ENCODE results near the gene HEY2. TPM values are rescaled to one million over a fixed set of nuclear protein-coding genes. Genes with fewer than 3 reads are reported as not detected.

The HEY2 gene
- total and polyA plus RNA-seq, 10 of the 15 experiments (the other 5 are each of a cell fraction or from before 2014, with no cell fraction given), result 0.01 to 0.32 (median 0.08) TPM; not detected in 4

- no peak for TF ChIP-seq CEBPZ (IDR thresholded peaks at IDR 0.05; ENCODE audit: low read depth, low read length)
- TF ChIP-seq, protein P1, sequence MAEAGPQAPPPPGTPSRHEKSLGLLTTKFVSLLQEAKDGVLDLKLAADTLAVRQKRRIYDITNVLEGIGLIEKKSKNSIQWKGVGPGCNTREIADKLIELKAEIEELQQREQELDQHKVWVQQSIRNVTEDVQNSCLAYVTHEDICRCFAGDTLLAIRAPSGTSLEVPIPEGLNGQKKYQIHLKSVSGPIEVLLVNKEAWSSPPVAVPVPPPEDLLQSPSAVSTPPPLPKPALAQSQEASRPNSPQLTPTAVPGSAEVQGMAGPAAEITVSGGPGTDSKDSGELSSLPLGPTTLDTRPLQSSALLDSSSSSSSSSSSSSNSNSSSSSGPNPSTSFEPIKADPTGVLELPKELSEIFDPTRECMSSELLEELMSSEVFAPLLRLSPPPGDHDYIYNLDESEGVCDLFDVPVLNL (IDR thresholded peaks at IDR 0.05; ENCODE audit: low read depth, low read length), result no peak
- TF ChIP-seq MYC (IDR thresholded peaks at IDR 0.05; ENCODE audit: insufficient read depth, insufficient read length, insufficient replicate concordance, low read length, severe bottlenecking), result no peak
- TF ChIP-seq PAX5 (IDR thresholded peaks at IDR 0.05; ENCODE audit: borderline replicate concordance, low read depth, low read length), result no peak
These were observed 11.2 kb upstream of the HEY2 start (continued) for GRCh38 chr6:125738276-125738675.

DNA sequence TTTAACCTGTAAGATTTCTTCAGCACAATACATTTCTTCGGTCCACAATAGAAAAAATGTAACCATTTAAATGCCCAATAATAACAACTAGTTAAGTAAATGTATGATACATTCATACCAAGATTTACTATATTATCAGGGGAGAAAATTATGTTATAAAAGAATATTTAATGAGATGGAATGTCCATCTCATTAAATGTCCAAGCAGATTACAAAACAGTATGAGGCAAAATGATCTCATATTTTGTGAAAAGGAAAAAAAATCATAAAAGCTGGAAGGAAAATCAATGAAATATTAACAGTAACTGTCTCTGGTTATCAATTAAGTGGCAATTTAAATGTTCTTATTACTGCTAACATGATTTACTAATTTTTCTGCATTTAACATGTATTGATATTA, 10.1 kb upstream of the HEY2 start:
- Histone ChIP-seq H4K20me1 (ENCODE audit: control insufficient read depth, insufficient read depth) (no peaks in the 10 kb centered on the region), H3K27ac (ENCODE audit: control insufficient read depth, insufficient read depth) (no peak overlapping the region), H3K36me3 (ENCODE audit: control insufficient read depth in 2 of 2, insufficient read depth in 2 of 2, low read length in 1 of 2) (no peaks in the 10 kb centered on the region), H3K4me3 (no peak overlapping the region), H3K9me3 (replicated peaks; ENCODE audit: control insufficient read depth, insufficient read depth, low read length) (no peaks in the 10 kb centered on the region), H3K27me3 (replicated peaks in 1 of 2; ENCODE audit: control insufficient read depth in 2 of 2, insufficient read depth in 2 of 2, low read length in 1 of 2) (peaks cover 0 to 2% of the 10 kb centered on the region in 2 experiments; a peak in 2 of 4 replicates), H3K79me2 (ENCODE audit: control insufficient read depth, insufficient read depth, low read length) (no peaks in the 10 kb centered on the region), H3K4me1 (ENCODE audit: control insufficient read depth, insufficient read depth, low read length) (no peaks in the 10 kb centered on the region), H3K4me2 (ENCODE audit: control insufficient read depth, insufficient read depth) (no peak overlapping the region), H2AFZ (ENCODE audit: control insufficient read depth, low read depth, low read length) (no peak overlapping the region), H3K9ac (ENCODE audit: control insufficient read depth, insufficient read depth, low read length) (no peak overlapping the region)
- ChIA-PET RAD21 (ENCODE audit: unreplicated experiment) (interaction anchor here (1.0 kb wide), 1 partner anchor 10 kb away, joined by 3 read pairs; the partner anchor contains the start of gene HEY2), SMC1A (ENCODE audit: uncharacterized antibody, unreplicated experiment) (interaction anchor here (1.0 kb wide), 1 partner anchor 42 kb away, joined by 3 read pairs; no protein-coding TSS in a partner anchor), POLR2A (no interaction called here), CTCF (interaction anchor here (0.8 to 1.2 kb wide), 2 partner anchors 9 to 105 kb away, joined by 3 to 5 read pairs; no protein-coding TSS in a partner anchor)
- no peak for FAIRE-seq
- no peak for DNase-seq (ENCODE audit: low read depth, low spot score)
- ATAC-seq, result no peak
- intact Hi-C loops (cut with micrococcal nuclease; ENCODE audit: unreplicated experiment) (no loop called here), in situ Hi-C loops (cut with MboI) (no loop called here)
- no TSS peak for BruUV-seq (replicated peaks)
- TF ChIP-seq, protein P2, sequence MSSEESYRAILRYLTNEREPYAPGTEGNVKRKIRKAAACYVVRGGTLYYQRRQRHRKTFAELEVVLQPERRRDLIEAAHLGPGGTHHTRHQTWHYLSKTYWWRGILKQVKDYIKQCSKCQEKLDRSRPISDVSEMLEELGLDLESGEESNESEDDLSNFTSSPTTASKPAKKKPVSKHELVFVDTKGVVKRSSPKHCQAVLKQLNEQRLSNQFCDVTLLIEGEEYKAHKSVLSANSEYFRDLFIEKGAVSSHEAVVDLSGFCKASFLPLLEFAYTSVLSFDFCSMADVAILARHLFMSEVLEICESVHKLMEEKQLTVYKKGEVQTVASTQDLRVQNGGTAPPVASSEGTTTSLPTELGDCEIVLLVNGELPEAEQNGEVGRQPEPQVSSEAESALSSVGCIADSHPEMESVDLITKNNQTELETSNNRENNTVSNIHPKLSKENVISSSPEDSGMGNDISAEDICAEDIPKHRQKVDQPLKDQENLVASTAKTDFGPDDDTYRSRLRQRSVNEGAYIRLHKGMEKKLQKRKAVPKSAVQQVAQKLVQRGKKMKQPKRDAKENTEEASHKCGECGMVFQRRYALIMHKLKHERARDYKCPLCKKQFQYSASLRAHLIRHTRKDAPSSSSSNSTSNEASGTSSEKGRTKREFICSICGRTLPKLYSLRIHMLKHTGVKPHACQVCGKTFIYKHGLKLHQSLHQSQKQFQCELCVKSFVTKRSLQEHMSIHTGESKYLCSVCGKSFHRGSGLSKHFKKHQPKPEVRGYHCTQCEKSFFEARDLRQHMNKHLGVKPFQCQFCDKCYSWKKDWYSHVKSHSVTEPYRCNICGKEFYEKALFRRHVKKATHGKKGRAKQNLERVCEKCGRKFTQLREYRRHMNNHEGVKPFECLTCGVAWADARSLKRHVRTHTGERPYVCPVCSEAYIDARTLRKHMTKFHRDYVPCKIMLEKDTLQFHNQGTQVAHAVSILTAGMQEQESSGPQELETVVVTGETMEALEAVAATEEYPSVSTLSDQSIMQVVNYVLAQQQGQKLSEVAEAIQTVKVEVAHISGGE (CRISPR knock-in tag; IDR thresholded peaks at IDR 0.05), result no peak
- TF ChIP-seq, protein P3, sequence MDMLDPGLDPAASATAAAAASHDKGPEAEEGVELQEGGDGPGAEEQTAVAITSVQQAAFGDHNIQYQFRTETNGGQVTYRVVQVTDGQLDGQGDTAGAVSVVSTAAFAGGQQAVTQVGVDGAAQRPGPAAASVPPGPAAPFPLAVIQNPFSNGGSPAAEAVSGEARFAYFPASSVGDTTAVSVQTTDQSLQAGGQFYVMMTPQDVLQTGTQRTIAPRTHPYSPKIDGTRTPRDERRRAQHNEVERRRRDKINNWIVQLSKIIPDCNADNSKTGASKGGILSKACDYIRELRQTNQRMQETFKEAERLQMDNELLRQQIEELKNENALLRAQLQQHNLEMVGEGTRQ (IDR thresholded peaks at IDR 0.05; ENCODE audit: borderline replicate concordance, low read depth, low read length), result no peak
- TF ChIP-seq, protein P1 (IDR thresholded peaks at IDR 0.05; ENCODE audit: low read depth, low read length), result no peak
- TF ChIP-seq CHD2 (IDR thresholded peaks at IDR 0.05; ENCODE audit: borderline replicate concordance, low read depth, low read length) (no peak), TCF12 (IDR thresholded peaks at IDR 0.05; ENCODE audit: low read depth, low read length) (no peak)
- 94% methylated on average over 1 of the region's 1 CpG for WGBS (ENCODE audit: insufficient coverage, insufficient replicate concordance, low lambda C conversion rate, missing lambda C conversion rate)
